Suprapubic skin (tissue), 4 donors: ENCODE measurements around the gene STAM2.

Source experiments
- EP300 ChIP-seq: sonication (generic); formaldehyde crosslinking; IDR thresholded peaks from one replicate; pipeline ENCODE4 v1.6.1; 2017; ENCODE audit warnings: antibody characterized with exemption
- POLR2A ChIP-seq, 2 donors: fragments of 450-650 bp; IDR thresholded peaks; one replicate each; pipeline ENCODE4 v1.6.1; 2017; ENCODE audit warnings: antibody characterized with exemption in 2 of 2, mild to moderate bottlenecking in 2 of 2, moderate library complexity in 2 of 2
- POLR2AphosphoS5 ChIP-seq, 3 donors: sonication (generic); formaldehyde crosslinking; IDR thresholded peaks; one replicate each; pipeline ENCODE4 v1.6.1; 2017; ENCODE audit warnings: antibody characterized with exemption in 3 of 3
- TF ChIP-seq, protein P1 (sequence below), 2 donors: fragments of 200-600 bp in 1 of 2; fragments of 450-650 bp in 1 of 2; sonication (generic) in 1 of 2; IDR thresholded peaks; one replicate each; pipeline ENCODE4 v1.5.1; 2016 to 2019; ENCODE audit warnings: antibody characterized with exemption in 2 of 2, mild to moderate bottlenecking in 1 of 2, moderate library complexity in 1 of 2

DNA sequence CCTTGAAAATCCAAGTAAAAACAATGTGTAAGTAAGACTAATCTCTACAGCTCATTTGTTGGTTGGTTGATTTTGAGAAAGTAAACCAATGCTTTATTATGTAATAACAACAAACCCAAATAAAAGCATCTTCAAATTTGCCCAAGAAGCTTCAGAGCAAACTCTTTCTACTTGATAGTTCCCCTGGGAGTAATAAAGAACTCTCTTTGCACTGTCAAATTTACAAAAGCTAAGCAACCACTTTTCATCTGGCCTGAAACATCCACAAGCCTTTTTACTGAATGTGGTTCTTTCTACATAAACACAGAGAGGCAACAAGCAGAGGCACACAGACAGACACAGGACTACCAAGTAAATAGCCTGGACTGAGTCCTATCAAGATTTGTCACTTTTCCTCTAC, 47.9 kb downstream of the STAM2 start:
- TF ChIP-seq, protein P1, sequence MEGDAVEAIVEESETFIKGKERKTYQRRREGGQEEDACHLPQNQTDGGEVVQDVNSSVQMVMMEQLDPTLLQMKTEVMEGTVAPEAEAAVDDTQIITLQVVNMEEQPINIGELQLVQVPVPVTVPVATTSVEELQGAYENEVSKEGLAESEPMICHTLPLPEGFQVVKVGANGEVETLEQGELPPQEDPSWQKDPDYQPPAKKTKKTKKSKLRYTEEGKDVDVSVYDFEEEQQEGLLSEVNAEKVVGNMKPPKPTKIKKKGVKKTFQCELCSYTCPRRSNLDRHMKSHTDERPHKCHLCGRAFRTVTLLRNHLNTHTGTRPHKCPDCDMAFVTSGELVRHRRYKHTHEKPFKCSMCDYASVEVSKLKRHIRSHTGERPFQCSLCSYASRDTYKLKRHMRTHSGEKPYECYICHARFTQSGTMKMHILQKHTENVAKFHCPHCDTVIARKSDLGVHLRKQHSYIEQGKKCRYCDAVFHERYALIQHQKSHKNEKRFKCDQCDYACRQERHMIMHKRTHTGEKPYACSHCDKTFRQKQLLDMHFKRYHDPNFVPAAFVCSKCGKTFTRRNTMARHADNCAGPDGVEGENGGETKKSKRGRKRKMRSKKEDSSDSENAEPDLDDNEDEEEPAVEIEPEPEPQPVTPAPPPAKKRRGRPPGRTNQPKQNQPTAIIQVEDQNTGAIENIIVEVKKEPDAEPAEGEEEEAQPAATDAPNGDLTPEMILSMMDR (IDR thresholded peaks at IDR 0.05): no peak
- TF ChIP-seq POLR2A (IDR thresholded peaks at IDR 0.05) (no peak), EP300 (no peak), POLR2AphosphoS5 (IDR thresholded peaks at IDR 0.05) (no peak)
